GF-D8 (cell line): ENCODE measurements around the gene THAP7.
A peak's percentile ranks its signal among the peaks of the same experiment; 100 is the strongest.

ENCODE experiments used
- DNase-seq: peaks from one replicate; lab custom pipeline; 2025; lab: John Stamatoyannopoulos, UW

Gene THAP7

GRCh38 chr22:20993304-20994127, 8.4 kb downstream of the THAP7 start:
- no peak for DNase-seq

DNA sequence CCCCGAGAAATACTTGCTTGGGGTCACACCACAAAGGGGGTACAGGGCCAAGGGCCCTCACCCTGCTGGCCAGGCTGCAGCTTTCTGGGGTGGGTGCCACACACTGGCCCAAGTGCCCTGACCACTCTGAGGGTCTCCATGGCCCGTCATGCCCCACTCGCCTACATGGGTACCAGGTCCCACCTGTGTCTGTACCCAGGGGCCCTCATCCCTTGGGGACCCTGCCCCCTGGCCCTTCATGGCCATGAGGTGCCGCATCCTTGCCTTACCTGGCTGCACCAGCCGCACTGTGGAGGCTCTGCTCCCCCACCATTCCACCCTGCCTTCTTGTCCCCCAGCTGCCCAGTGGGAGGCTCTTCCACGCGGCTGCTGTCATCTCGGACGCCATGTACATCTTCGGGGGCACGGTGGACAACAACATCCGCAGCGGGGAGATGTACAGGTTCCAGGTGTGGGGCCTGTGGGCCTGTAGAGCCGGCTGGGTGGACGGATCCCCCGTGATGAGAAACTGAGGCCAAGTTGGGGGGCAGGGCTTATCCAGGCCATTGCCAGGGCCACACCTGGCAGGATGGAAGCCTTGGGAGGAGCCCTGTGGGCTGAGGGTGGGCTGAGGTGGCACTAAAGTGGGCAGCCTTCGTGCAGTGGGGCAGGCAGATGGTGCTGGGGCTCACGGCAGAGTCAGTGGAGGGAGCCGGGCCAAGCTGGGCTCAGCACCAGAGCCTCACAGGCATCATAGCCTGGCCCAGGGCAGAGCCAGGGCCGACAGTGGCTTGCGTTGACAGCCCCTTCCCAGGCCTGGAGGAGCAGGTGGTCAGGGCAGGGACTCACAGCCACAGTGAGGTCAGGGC, 9.2 kb downstream of the THAP7 start:
- no peak for DNase-seq

GRCh38 chr22:20992056-20992442, 9.9 kb downstream of the THAP7 start:
- no peak for DNase-seq

DNA sequence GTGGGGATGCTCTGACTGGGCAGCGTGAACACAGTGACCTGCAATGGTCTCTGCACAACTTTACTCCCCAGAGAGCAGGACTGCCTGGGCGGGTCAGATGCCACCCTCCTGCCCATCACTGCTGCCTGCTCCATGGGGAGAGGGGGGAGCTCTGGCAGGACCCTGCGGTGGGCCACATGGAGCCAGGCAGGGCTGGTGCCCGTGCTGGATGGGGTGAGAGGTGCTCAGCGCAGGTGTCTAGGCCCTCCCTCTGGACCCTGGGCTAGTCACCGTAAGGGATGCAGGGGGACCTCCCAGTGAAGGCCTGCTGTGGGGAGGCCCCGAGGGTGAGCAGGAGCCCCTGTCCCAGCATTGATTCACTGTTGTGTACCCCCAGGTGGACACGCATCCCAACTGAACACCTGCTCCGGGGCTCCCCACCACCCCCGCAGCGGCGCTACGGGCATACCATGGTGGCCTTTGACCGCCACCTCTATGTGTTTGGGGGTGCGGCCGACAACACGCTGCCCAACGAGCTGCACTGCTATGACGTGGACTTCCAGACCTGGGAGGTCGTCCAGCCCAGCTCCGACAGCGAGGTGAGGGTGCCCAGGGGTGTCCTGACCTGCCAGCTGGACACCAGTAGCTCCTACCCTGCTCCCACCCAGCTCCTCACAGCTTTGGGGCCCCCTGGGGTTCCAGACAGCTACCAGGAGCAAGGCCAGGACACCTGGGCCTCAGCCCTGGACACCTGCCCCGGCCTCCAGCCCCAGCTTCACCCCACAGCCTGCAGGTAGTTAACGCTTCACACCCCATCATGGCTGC, 10.5 kb downstream of the THAP7 start:
- DNase-seq, result no peak

DNA sequence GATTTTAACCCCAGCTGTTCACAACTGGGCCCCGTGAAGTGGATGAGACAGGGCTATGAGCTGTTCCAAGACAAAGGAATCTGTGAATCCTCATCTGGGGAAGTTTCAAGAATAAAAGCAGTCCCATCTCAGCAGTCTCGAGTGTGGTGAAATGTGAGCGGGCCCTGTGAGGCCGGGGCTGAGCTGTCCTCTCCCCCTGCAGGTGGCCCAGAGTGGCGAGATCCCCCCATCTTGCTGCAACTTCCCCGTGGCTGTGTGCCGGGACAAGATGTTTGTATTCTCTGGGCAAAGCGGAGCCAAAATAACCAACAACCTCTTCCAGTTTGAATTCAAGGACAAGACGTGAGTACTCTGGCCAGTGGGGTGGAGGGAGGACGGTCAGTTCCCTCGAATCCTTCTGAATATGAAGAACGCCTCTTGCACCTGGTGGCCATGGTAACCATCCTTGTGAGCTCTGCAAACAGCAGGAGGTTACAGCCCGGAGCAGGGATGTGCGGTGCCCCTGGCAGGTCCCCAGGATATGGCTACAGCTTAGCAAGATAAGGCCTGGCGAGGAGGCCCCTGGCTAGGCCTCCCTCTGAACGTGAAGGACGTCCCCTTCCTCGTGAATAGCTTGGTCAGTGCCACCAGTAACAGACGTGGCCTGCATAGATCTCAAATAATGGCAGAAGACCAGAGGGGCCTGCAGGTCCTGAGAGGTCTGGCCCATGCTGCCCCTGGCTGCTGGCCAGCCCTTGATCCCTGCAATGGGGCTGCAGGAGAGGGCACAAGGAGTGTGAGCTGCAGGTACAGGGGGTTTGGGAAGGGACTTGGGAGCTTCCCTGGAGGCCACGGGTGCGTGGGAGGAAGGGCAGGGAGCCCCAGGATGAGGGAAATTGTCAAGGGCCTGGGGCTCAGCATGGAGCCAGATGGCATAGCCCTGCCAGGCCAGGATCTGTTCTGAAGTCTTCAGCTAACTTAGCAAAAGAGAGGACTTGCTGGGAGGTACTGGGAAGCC, 11.4 kb downstream of the THAP7 start:
- DNase-seq, result no peak

DNA sequence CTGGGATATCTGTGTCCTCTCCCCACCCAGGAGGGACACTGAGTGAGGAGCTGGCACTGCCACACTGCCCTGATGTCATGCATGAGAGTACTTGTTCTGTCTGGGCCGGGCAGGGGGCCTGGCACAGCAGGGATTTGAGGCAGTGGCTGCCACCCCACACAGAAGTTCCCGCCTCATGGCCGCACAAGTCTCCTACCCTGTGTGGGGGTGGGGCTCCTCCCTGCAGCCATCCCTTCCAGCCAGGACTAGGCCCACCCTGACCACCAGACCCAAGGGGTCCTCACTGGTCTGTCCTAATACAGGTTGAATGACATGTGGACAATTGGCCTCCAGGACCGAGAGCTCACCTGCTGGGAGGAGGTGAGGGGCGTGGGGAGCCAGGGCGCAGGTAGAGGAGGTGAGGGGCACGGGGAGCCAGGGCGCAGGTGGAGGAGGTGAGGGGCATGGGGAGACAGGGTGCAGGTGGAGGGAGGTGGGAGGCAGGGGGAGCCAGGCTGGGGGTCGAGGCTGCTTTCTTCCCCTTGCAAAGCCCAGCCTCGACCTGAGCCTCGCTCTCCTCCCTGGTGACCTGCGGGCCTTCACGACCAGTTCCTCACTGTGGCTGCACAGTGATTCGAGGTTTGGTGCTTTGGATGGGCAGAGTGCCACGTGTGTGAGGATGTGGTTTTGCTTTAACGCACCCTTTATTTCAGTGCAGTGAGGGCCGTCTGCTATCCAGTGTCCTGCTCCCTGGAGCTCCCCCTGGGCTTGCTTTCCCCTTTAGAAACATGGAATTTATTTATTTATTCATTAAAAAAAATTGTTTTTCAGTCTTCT, 12.4 kb downstream of the THAP7 start:
- peak; percentile 7 for DNase-seq

GRCh38 chr22:20988573-20989322, 13.2 kb downstream of the THAP7 start:
- no peak for DNase-seq

- no peak for DNase-seq
Observed at GRCh38 chr22:20987375-20987774, 14.5 kb downstream of the THAP7 start.

- no peak for DNase-seq
Observed at GRCh38 chr22:20986365-20986764, 15.6 kb downstream of the THAP7 start.

DNA sequence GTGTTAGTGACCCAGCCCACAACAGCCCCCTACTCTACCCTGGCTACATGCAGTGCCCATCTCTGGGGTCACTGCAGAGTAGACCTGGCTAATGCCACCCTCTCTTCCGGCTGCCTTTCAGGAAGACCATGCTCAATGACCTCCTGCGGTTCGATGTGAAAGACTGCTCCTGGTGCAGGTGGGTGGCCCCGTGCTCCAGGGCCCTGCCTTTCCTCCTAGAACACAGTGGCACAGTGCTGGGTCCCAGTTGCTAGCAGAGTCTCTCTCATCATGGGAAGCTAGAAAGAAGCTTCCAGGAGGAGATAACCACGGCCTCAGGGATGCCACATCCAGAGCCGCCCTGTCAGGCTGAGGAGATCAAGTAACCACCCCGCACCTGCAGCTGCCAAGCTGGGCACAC, 16.2 kb downstream of the THAP7 start:
- DNase-seq, result no peak

GRCh38 chr22:20983081-20983771, 18.7 kb downstream of the THAP7 start:
- DNase-seq, result no peak

- DNase-seq, result no peak
Observed at GRCh38 chr22:20982563-20982882, 19.4 kb downstream of the THAP7 start.

DNA sequence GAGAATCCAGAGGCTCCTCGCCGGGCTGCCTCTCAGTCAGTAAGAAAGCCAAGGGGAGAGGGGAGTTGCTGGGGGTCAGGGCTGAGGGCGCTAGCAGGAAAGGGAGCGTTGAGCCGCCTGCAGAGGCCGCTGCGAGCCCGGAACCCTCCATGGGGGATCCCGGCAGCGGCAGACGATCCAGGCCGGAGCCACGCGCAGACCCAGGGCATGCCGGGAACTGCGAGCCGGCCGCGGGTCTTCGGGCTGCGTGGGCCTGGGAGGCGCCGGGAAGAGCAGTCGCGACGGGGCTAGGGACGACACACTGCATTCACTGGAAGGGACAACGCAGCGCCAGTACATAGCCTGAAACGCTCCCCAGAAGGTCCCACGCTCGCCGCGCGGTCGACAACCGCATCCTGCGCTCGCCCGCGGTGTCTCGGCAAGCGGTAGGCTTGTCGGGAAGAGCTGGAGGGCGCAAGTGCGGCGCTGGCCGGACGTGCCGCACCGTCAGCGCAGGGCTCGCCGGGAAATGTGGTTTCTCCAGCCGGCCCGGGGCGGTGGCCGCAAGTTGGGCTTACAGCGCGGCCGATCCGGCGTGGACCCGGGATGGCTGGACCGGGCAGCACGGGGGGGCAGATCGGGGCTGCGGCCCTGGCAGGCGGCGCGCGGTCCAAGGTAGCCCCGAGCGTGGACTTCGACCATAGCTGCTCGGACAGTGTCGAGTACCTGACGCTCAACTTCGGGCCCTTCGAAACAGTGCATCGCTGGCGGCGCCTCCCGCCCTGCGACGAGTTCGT, 19.9 kb downstream of the THAP7 start, which contains the start of gene LZTR1:
Gene LZTR1, plus strand, starts transcription at position 511 of the 776 bp plus-strand sequence. Its CDS starts 75 bp downstream, at position 586.
- DNase-seq, result peak; percentile 37

- no peak for DNase-seq
Observed at GRCh38 chr22:20980938-20981722, 20.8 kb downstream of the THAP7 start.

- DNase-seq, result no peak
Observed at GRCh38 chr22:20980523-20980922, 21.4 kb downstream of the THAP7 start.

- DNase-seq, result no peak
Observed at GRCh38 chr22:20979940-20980453, 21.9 kb downstream of the THAP7 start.

GRCh38 chr22:20979243-20979809, 22.6 kb downstream of the THAP7 start:
- DNase-seq, result no peak
